ENCODE results near the gene LRMDA. TPM values are rescaled to one million over a fixed set of nuclear protein-coding genes. Genes with fewer than 3 reads are reported as not detected.

Gene LRMDA
- total RNA-seq, 2 experiments from 2014 or later, result not detected

DNA sequence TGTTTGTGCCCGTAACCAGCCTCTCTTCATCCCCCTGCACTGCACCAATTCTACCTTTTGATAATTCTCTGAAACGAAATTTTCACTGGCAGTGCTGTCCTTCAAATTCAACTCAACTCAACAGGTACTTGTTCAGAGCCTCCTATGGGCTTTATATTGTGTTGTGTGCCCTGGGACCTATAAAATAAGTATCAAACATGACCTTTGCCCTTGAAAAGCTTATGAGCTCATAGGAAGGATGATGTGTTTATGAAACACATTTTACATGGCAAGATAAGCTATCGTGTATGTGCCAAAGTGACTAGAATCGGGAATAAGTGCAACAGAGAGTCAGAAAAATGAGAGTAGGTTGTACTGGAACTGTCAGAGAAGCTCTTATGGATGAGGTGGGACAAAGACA lies 923.5 kb downstream of the LRMDA start:
- TF ChIP-seq, protein P1, sequence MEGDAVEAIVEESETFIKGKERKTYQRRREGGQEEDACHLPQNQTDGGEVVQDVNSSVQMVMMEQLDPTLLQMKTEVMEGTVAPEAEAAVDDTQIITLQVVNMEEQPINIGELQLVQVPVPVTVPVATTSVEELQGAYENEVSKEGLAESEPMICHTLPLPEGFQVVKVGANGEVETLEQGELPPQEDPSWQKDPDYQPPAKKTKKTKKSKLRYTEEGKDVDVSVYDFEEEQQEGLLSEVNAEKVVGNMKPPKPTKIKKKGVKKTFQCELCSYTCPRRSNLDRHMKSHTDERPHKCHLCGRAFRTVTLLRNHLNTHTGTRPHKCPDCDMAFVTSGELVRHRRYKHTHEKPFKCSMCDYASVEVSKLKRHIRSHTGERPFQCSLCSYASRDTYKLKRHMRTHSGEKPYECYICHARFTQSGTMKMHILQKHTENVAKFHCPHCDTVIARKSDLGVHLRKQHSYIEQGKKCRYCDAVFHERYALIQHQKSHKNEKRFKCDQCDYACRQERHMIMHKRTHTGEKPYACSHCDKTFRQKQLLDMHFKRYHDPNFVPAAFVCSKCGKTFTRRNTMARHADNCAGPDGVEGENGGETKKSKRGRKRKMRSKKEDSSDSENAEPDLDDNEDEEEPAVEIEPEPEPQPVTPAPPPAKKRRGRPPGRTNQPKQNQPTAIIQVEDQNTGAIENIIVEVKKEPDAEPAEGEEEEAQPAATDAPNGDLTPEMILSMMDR (IDR thresholded peaks at IDR 0.05), result no peak
- H3K36me3 ChIP-seq (ENCODE audit: insufficient read depth, low read length), result no peaks in the 10 kb centered on the region
- ATAC-seq (ENCODE audit: poor library complexity), result no peak
- H3K27me3 ChIP-seq (ENCODE audit: control insufficient read depth in 1 of 2, insufficient read depth in 2 of 2, low read length in 2 of 2), result no peaks in the 10 kb centered on the region
- H3K4me1 ChIP-seq (ENCODE audit: insufficient read depth, low read length), result no peaks in the 10 kb centered on the region
- H3K27ac ChIP-seq (ENCODE audit: low read depth in 1 of 2, low read length in 2 of 2), result no peak overlapping the region
- intact Hi-C loops (cut with DNase I, micrococcal nuclease), result no loop called here
- Mint-ChIP-seq H3K9me3 (no peaks in the 10 kb centered on the region), H3K27me3 (no peaks in the 10 kb centered on the region), H3K27ac (no peak overlapping the region), H3K36me3 (ENCODE audit: low read depth) (no peaks in the 10 kb centered on the region), H3K4me1 (ENCODE audit: low read depth) (no peaks in the 10 kb centered on the region), H3K4me3 (no peak overlapping the region)
- CTCF ChIA-PET, result no interaction called here
- no peak for DNase-seq
- H3K4me3 ChIP-seq (ENCODE audit: low read length), result no peak overlapping the region
- H3K9me3 ChIP-seq (ENCODE audit: control insufficient read depth in 1 of 2, insufficient read depth in 1 of 2, low read length in 2 of 2), result no peaks in the 10 kb centered on the region
- POLR2A ChIA-PET, result no interaction called here

DNA sequence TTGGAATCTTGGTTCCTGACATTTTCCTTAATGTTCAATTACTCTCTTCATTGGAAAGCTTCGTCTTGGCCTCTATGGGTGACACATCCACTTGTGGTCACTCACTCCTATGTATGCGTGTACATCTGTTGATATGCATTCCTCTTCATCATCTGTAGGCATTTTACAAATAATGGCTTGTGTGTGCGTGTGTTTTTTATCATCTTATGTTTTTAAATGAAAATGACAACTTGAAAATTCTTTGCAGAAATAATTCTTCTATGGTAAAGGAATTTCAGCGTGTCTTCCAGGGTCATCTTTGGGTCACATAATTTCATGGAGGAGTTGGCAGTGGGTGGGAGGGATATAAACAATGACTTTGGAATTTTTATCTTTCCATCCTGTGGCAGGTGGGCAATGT lies 925.1 kb downstream of the LRMDA start:
- TF ChIP-seq, protein P1 (IDR thresholded peaks at IDR 0.05), result no peak
- intact Hi-C loops (cut with DNase I, micrococcal nuclease), result no loop called here
- ATAC-seq (ENCODE audit: poor library complexity), result no peak
- Histone ChIP-seq H3K27ac (ENCODE audit: low read depth in 1 of 2, low read length in 2 of 2) (no peak overlapping the region), H3K4me3 (ENCODE audit: low read length) (no peak overlapping the region), H3K9me3 (ENCODE audit: control insufficient read depth in 1 of 2, insufficient read depth in 1 of 2, low read length in 2 of 2) (no peaks in the 10 kb centered on the region), H3K4me1 (ENCODE audit: insufficient read depth, low read length) (no peaks in the 10 kb centered on the region), H3K36me3 (ENCODE audit: insufficient read depth, low read length) (no peaks in the 10 kb centered on the region), H3K27me3 (ENCODE audit: control insufficient read depth in 1 of 2, insufficient read depth in 2 of 2, low read length in 2 of 2) (no peaks in the 10 kb centered on the region)
- no peaks in the 10 kb centered on the region for H3K9me3 Mint-ChIP-seq
- H3K27ac Mint-ChIP-seq, result no peak overlapping the region
- H3K27me3 Mint-ChIP-seq, result no peaks in the 10 kb centered on the region
- H3K4me3 Mint-ChIP-seq, result no peak overlapping the region
- no peaks in the 10 kb centered on the region for H3K36me3 Mint-ChIP-seq (ENCODE audit: low read depth)
- CTCF ChIA-PET, result no interaction called here
- POLR2A ChIA-PET, result no interaction called here
- H3K4me1 Mint-ChIP-seq (ENCODE audit: low read depth), result no peaks in the 10 kb centered on the region
- no peak for DNase-seq

DNA sequence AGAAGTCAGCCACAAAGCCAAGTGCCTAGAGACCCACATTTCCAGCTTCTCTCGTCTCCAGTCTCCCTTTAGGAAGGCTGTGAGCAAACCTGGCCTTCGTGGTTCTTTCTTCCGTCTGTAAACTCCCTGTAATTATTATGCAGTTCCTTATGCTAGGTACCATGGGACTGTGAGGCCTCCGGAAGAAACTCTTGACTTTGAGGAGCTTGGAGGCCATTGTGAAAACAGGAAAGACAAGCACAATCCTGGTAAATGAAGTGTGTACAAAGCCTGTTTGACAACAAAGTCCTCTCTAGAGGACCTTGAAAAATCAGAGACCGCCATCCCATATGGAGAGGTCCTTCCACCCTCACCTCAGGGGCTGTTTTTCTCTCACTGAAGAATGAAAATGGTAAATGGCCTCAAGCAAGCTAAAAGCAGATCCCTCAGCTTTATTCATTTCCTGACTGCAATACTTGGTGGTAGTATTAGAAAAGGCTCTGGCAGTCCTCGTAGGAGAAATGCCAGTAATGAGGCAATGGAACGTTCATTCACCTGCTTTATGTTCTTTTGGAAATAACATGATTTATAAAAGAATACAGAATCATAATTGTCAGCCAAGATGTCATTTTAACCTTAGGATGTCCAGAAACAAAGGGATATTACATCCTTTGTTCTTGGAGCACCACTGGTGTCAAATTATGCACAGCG lies 926.4 kb downstream of the LRMDA start:
- no peak for DNase-seq
- Mint-ChIP-seq H3K4me3 (no peak overlapping the region), H3K27ac (no peak overlapping the region), H3K36me3 (ENCODE audit: low read depth) (no peaks in the 10 kb centered on the region), H3K9me3 (no peaks in the 10 kb centered on the region), H3K4me1 (ENCODE audit: low read depth) (no peaks in the 10 kb centered on the region), H3K27me3 (no peaks in the 10 kb centered on the region)
- no peaks in the 10 kb centered on the region for H3K4me1 ChIP-seq (ENCODE audit: insufficient read depth, low read length)
- POLR2A ChIA-PET, result no interaction called here
- no peak for ATAC-seq (ENCODE audit: poor library complexity)
- H3K4me3 ChIP-seq (ENCODE audit: low read length), result no peak overlapping the region
- no peak overlapping the region for H3K27ac ChIP-seq (ENCODE audit: low read depth in 1 of 2, low read length in 2 of 2)
- CTCF ChIA-PET, result no interaction called here
- H3K36me3 ChIP-seq (ENCODE audit: insufficient read depth, low read length), result no peaks in the 10 kb centered on the region
- H3K9me3 ChIP-seq (ENCODE audit: control insufficient read depth in 1 of 2, insufficient read depth in 1 of 2, low read length in 2 of 2), result no peaks in the 10 kb centered on the region
- TF ChIP-seq, protein P1 (IDR thresholded peaks at IDR 0.05), result no peak
- no peaks in the 10 kb centered on the region for H3K27me3 ChIP-seq (ENCODE audit: control insufficient read depth in 1 of 2, insufficient read depth in 2 of 2, low read length in 2 of 2)
- intact Hi-C loops (cut with DNase I, micrococcal nuclease), result no loop called here
